GM12878 (cell line): ENCODE results near the gene PGAM2. TPM values are rescaled to one million over a fixed set of nuclear protein-coding genes. Genes with fewer than 3 reads are reported as not detected.

ENCODE experiments used
- ASH2L ChIP-seq: fragments of 300-600, 200-600 bp; sonication (generic); IDR thresholded peaks from 2 replicates; pipeline ENCODE4 v1.6.1; 2017; ENCODE audit warnings: low read depth, mild to moderate bottlenecking, borderline replicate concordance
- ATF7 ChIP-seq: fragments of 450-650 bp; IDR thresholded peaks from 2 replicates; pipeline ENCODE4 v1.6.1; 2016; ENCODE audit warnings: low read depth, mild to moderate bottlenecking
- CREB1 ChIP-seq: IDR thresholded peaks from 2 replicates; pipeline ENCODE4 v1.6.1; 2012; ENCODE audit warnings: low read depth, mild to moderate bottlenecking, inconsistent platforms
- E2F4 ChIP-seq: IDR thresholded peaks from 2 replicates; pipeline ENCODE4 v1.6.1; 2012; ENCODE audit warnings: low read depth, low read length, improper control_type of control experiment
- GABPA ChIP-seq: IDR thresholded peaks from 2 replicates; pipeline ENCODE4 v1.6.1; 2014; ENCODE audit warnings: antibody characterized with exemption, low read depth, mild to moderate bottlenecking, inconsistent platforms
- MAX ChIP-seq: IDR thresholded peaks from 2 replicates; pipeline ENCODE4 v1.6.1; 2012; ENCODE audit warnings: low read depth, low read length, improper control_type of control experiment
- NFYB ChIP-seq: IDR thresholded peaks from 2 replicates; pipeline ENCODE4 v1.6.1; 2011; ENCODE audit warnings: low read depth, mild to moderate bottlenecking, low read length, improper control_type of control experiment, moderate library complexity; ENCODE audit not compliant: insufficient read depth
- NR2C2 ChIP-seq: IDR thresholded peaks from 2 replicates; pipeline ENCODE4 v1.6.1; 2011; ENCODE audit warnings: borderline replicate concordance, low read depth; ENCODE audit not compliant: control insufficient read depth, insufficient read length
- PRDM15 ChIP-seq: fragments of 450-650 bp; formaldehyde crosslinking; IDR thresholded peaks from 2 replicates; pipeline ENCODE4 v1.4.0; 2020; ENCODE audit warnings: mild to moderate bottlenecking, moderate library complexity
- RAD51 ChIP-seq: fragments of 450-650 bp; IDR thresholded peaks from 2 replicates; pipeline ENCODE4 v1.6.1; 2016; ENCODE audit warnings: moderate library complexity, mild to moderate bottlenecking, inconsistent platforms
- SMAD5 ChIP-seq: IDR thresholded peaks from 2 replicates; pipeline ENCODE4 v1.6.1; 2016; ENCODE audit warnings: antibody characterized with exemption, low read depth
- SREBF1 ChIP-seq: IDR thresholded peaks from 2 replicates; pipeline ENCODE4 v1.6.1; 2012; ENCODE audit warnings: mild to moderate bottlenecking, low read length
- SRF ChIP-seq, 2 experiments: IDR thresholded peaks; 2 replicates each; pipeline ENCODE4 v1.6.1; 2011; ENCODE audit warnings: low read depth in 2 of 2, low read length in 2 of 2, mild to moderate bottlenecking in 1 of 2, moderate library complexity in 1 of 2
- STAT3 ChIP-seq: IDR thresholded peaks from 2 replicates; pipeline ENCODE4 v1.6.1; 2011; ENCODE audit warnings: low read depth, low read length, improper control_type of control experiment
- TARDBP ChIP-seq: IDR thresholded peaks from 2 replicates; pipeline ENCODE4 v1.6.1; 2016; ENCODE audit warnings: borderline replicate concordance
- TCF3 ChIP-seq: IDR thresholded peaks from 2 replicates; pipeline ENCODE4 v1.6.1; 2012; ENCODE audit warnings: low read depth, mild to moderate bottlenecking, low read length, borderline replicate concordance; ENCODE audit not compliant: insufficient read depth
- YY1 ChIP-seq: IDR thresholded peaks from 2 replicates; pipeline ENCODE4 v1.6.1; 2011; ENCODE audit warnings: low read depth, mild to moderate bottlenecking, low read length
- ZNF687 ChIP-seq: fragments of 450-650 bp; IDR thresholded peaks from 2 replicates; pipeline ENCODE4 v1.6.1; 2017; ENCODE audit warnings: mild to moderate bottlenecking, moderate library complexity
- ZZZ3 ChIP-seq: IDR thresholded peaks from 2 replicates; pipeline ENCODE4 v1.6.1; 2011; ENCODE audit warnings: low read depth; ENCODE audit not compliant: control insufficient read depth, insufficient read length
- polyA plus RNA-seq, 11 experiments: library from polyadenylated mRNA; depleted of rRNA in 4 of 11; unstranded in 6 of 11; stranded (reverse) in 5 of 11; fragments of >200 nt; fragmentation: Nextera tagmentation in 4 of 11; fragmentation: Illumina TruSeq in 1 of 11; extraction: Ambion mirVana in 4 of 11; extraction: Trizol in 1 of 11; gene quantifications; 1 replicate in 1 of 11; 2 replicates in 10 of 11; pipeline versions ENCODE4 v1.2.1 to v1.2.3, GENCODE V29; 2011 to 2016; ENCODE audit warnings: inconsistent platforms in 2 of 11, missing spikeins in 2 of 11, low read depth in 1 of 11
- total RNA-seq, 4 experiments: library from RNA; depleted of rRNA in 3 of 4; stranded (reverse); fragments of >200 nt in 3 of 4; fragmentation: Illumina TruSeq in 1 of 4; extraction: Trizol in 1 of 4; gene quantifications; 2 replicates each; pipeline versions ENCODE4 v1.2.1 to v1.2.3, GENCODE V29; 2013 to 2021
- TF ChIP-seq, protein P1 (sequence below): fragments of 450-650 bp; IDR thresholded peaks from 2 replicates; pipeline ENCODE4 v1.6.1; 2017; ENCODE audit warnings: borderline replicate concordance

Gene PGAM2
- total and polyA plus RNA-seq, 10 of the 15 experiments (the other 5 are each of a cell fraction or from before 2014, with no cell fraction given) = not detected

DNA sequence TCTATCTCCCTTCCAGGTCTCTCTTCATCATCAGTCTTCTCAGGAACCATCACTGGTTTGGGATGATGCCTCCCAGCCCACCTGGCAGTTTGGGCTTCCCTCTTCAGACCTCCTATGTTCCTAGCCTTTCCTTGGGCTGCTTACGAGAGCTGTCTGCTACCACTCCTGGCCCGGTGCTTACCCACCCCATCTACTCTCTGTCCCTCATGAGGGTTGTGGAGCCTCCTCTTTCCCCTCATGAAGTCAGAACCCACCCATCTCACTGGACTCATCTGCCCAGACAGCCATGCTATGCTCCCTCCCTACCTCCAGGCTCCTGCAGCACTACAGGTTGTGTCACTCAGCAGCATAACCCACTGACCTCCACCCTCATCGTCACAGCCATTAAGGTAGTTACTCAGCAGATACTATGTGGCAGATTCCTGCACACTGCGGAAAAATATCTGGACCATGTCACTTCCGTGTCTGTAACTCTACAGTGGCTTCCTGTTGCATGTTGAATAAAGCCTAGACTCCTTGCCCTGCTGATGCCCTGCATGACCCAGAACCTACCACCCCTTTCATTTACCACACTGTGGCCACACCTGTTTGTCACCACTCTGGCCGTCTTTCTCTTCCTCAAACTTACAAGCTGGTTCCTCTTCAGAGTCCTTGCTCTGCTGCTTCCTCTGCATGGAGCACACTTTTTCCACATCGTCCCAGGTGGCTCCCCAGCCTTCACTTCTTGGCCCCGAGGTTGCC is 18.9 kb downstream of the PGAM2 start (continued):
- TF ChIP-seq TARDBP (no peak), PRDM15 (CRISPR knock-in tag) (no peak), TCF3 (peak; percentile 52; the same call in 1 of the 2 replicates), MAX (no peak), SREBF1 (no peak), NR2C2 (no peak), ZZZ3 (no peak), SRF (IDR thresholded peaks at IDR 0.05; ENCODE audit: low read depth in 2 of 2, low read length in 2 of 2) (no peak), NFYB (no peak), SMAD5 (no peak), STAT3 (no peak), GABPA (no peak), YY1 (no peak), E2F4 (no peak), ASH2L (no peak), ZNF687 (no peak), RAD51 (no peak), ATF7 (peak; percentile 26; the same call in 1 of the 2 replicates), CREB1 (no peak)
- TF ChIP-seq, protein P1, sequence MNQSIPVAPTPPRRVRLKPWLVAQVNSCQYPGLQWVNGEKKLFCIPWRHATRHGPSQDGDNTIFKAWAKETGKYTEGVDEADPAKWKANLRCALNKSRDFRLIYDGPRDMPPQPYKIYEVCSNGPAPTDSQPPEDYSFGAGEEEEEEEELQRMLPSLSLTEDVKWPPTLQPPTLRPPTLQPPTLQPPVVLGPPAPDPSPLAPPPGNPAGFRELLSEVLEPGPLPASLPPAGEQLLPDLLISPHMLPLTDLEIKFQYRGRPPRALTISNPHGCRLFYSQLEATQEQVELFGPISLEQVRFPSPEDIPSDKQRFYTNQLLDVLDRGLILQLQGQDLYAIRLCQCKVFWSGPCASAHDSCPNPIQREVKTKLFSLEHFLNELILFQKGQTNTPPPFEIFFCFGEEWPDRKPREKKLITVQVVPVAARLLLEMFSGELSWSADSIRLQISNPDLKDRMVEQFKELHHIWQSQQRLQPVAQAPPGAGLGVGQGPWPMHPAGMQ = no peak
